ENCODE data around the gene NSFL1C. TPM values are rescaled to one million over a fixed set of nuclear protein-coding genes. Genes with fewer than 3 reads are reported as not detected.
"Not testable (repeated sequence)": the region's sequence is repeated elsewhere in the genome, so short reads cannot be mapped to it uniquely, and the experiment has no call there.

The NSFL1C gene
- total RNA-seq, 1 donor from 2014 or later: 93.9 TPM

DNA sequence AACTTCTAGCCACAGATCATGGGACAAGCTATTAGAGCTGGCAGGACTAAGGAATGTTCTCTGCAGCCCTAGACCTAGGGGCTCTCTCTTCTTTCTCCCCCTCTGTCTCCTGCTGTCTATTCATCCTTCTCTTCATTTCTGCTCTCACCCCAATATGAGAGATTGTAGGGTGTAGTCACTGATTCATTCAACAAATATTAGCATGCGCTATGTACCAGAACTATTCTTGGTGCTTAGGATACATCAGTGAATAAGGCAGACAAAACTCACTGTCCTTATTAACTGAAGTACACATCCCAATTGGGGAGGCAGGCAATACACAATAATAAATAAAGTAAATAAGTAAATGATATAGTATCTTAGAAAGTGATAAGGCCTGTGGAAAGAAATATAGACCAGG lies 39.2 kb upstream of the NSFL1C start:
- TF ChIP-seq CTCF (conservative IDR thresholded peaks at IDR 0.05): no peak

DNA sequence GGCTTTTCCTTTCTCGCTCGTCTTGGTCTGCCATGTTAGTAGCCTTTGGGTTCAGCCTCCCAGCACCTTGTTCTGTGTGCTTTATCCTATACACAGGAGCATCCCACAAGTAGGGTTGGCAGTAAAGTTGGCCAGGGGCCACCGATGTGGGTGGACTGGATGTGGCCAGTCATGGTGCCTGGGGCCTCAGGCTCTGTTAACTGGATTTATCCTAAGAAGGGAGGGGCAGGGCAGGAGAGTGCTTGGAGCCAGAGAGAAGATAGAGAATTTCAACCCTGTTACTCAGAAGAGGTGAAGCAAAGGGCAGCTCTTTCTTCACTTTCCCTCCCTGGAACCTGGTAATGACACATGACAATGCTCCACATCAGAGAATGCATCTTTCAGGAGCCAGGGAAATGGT lies 38.7 kb upstream of the NSFL1C start:
- no peak for DNase-seq (ENCODE audit: low read depth, low spot score)
- peaks cover 59% of the 10 kb centered on the region for H3K27me3 Mint-ChIP-seq (ENCODE audit: low read depth)
- peaks cover 3% of the 10 kb centered on the region for H3K4me1 Mint-ChIP-seq
- H3K9me3 Mint-ChIP-seq: peaks cover 3% of the 10 kb centered on the region
- no peak for TF ChIP-seq CTCF (conservative IDR thresholded peaks at IDR 0.05)
- no peak overlapping the region for H3K4me3 Mint-ChIP-seq
- H3K36me3 Mint-ChIP-seq (ENCODE audit: low read depth): no peaks in the 10 kb centered on the region
- H3K27ac Mint-ChIP-seq (ENCODE audit: unreplicated experiment): no peak overlapping the region

More for the DNA sequence above, 39.2 kb upstream of the NSFL1C start:
- Mint-ChIP-seq H3K4me1 (peaks cover 3% of the 10 kb centered on the region), H3K4me3 (no peak overlapping the region), H3K9me3 (peaks cover 3% of the 10 kb centered on the region), H3K27ac (ENCODE audit: unreplicated experiment) (no peak overlapping the region), H3K36me3 (ENCODE audit: low read depth) (no peaks in the 10 kb centered on the region), H3K27me3 (ENCODE audit: low read depth) (peaks cover 59% of the 10 kb centered on the region)
- no peak for DNase-seq (ENCODE audit: low read depth, low spot score)

DNA sequence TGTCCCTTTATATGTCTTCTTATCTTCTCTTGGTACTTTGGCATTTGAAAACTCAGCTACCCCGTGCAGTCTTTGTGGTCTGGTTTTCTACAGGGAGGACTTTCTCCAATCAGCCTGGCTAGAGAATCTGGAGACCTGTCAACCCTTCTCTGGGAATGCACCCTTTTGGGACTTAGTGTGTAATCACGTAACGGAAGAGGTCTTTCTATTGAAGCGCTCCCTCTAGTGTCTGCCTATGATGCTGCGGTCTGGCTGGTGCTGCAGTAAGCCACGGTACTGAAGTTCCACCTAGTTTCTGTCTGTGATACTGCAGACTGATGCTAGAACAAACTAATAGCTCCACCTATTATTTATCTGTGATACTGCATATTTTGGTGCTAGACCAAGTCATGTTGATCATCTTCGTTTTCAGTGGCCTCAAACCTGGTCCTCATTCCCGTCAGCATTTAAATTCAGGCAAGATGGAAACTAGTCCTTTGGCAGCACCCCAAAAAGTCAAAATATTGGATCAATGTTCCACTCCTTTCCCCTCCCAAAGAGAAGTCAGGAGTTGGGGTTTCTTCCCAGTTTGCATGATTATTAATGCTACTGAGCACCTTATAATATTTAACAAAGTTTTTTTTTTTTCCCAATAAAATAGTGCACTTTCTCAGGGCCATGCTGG lies 37.0 kb upstream of the NSFL1C start:
- no peaks in the 10 kb centered on the region for H3K36me3 Mint-ChIP-seq (ENCODE audit: low read depth)
- H3K27ac Mint-ChIP-seq (ENCODE audit: unreplicated experiment): no peak overlapping the region
- H3K27me3 Mint-ChIP-seq (ENCODE audit: low read depth): peaks cover 56% of the 10 kb centered on the region
- H3K4me1 Mint-ChIP-seq: peaks cover 3% of the 10 kb centered on the region
- H3K9me3 Mint-ChIP-seq: peaks cover 3% of the 10 kb centered on the region
- TF ChIP-seq CTCF (conservative IDR thresholded peaks at IDR 0.05): peak; percentile 88
- peak; percentile 65 for DNase-seq (ENCODE audit: low read depth, low spot score)
- H3K4me3 Mint-ChIP-seq: no peak overlapping the region

DNA sequence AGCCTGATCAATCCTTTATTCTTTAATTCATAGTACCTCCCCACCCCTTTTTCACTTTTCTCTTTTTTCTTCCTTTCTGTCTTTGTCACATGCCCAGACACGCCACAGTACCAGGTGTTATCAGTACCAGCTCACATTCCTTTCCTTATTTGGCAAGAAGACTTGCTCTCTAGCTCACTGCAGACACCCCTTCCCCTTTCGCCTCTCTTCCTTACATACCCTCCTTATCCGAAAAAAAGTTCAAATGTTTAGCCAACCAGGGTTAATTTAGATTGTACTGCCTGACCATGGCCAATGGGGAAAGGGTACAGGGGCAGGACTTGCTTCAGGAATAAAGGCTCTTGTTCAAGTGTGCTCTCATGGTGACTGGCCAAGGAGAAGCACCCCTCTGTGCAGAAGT lies 33.8 kb upstream of the NSFL1C start:
- DNase-seq (ENCODE audit: low read depth, low spot score): no peak
- TF ChIP-seq CTCF (conservative IDR thresholded peaks at IDR 0.05): no peak
- H3K27ac Mint-ChIP-seq (ENCODE audit: unreplicated experiment): no peak overlapping the region
- H3K27me3 Mint-ChIP-seq (ENCODE audit: low read depth): peaks cover 63% of the 10 kb centered on the region
- peaks cover 3% of the 10 kb centered on the region for H3K9me3 Mint-ChIP-seq
- no peak overlapping the region for H3K4me3 Mint-ChIP-seq
- H3K36me3 Mint-ChIP-seq (ENCODE audit: low read depth): no peaks in the 10 kb centered on the region
- peaks cover 3% of the 10 kb centered on the region for H3K4me1 Mint-ChIP-seq

GRCh38 chr20:1499528-1500420 lies 33.1 kb upstream of the NSFL1C start:
- no peak for DNase-seq (ENCODE audit: low read depth, low spot score)
- Mint-ChIP-seq H3K36me3 (ENCODE audit: low read depth) (no peaks in the 10 kb centered on the region), H3K9me3 (peaks cover 3% of the 10 kb centered on the region), H3K4me3 (no peak overlapping the region), H3K27me3 (ENCODE audit: low read depth) (peaks cover 63% of the 10 kb centered on the region), H3K27ac (ENCODE audit: unreplicated experiment) (no peak overlapping the region), H3K4me1 (peaks cover 3% of the 10 kb centered on the region)
- no peak for TF ChIP-seq CTCF (conservative IDR thresholded peaks at IDR 0.05)

DNA sequence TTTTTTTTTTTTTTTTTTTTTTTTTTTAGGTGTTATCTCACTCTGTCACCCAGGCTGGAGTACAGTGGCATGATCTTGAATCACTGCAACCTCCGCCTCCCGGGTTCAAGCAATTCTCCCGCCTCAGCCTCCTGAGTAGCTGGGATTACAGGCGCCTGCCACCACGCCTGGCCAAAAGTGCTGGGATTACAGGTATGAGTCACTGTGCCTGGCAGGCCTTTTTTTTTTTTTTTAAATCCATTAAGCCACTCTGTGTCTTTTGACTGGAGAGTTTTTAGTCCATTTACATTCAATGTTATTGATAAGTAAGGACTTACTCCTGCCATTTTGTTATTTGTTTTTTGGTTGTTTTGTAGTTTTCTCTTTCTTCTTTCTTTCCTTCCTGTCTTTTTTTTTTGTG lies 30.7 kb upstream of the NSFL1C start:
- H3K27me3 Mint-ChIP-seq (ENCODE audit: low read depth): peaks cover 74% of the 10 kb centered on the region
- not testable (repeated sequence) for H3K4me1 Mint-ChIP-seq; H3K4me3 Mint-ChIP-seq; H3K9me3 Mint-ChIP-seq; DNase-seq (ENCODE audit: low read depth, low spot score); H3K36me3 Mint-ChIP-seq (ENCODE audit: low read depth); H3K27ac Mint-ChIP-seq (ENCODE audit: unreplicated experiment)
